HepG2 (cell line): ENCODE data around the gene MRPS11. TPM values are rescaled to one million over a fixed set of nuclear protein-coding genes. Genes with fewer than 3 reads are reported as not detected.
A peak's percentile ranks its signal among the peaks of the same experiment; 100 is the strongest.

Source experiments
- ATAC-seq: fragments of 200-7000 bp; cut with Tn5 transposase; 3 replicates; pipeline ENCODE4 v1.9.1; 2020; ENCODE audit warnings: mild to moderate bottlenecking, moderate library complexity
- BruUV-seq: library from RNA; stranded (reverse); fragments of 400-500 nt; replicated peaks from 2 replicates; lab custom pipeline; 2021; lab: Mats Ljungman, UMichigan
- CTCF ChIA-PET: fragments of 300-600 bp; formaldehyde crosslinking; extraction: SDS; loops from one replicate; lab custom pipeline; 2021; ENCODE audit warnings: low total read pairs, inconsistent platforms, low intra/inter-chr PET ratio; lab: Yijun Ruan, JAX
- POLR2A ChIA-PET: fragments of 350-600 bp; sonication (Branson Sonifier 250); formaldehyde crosslinking; loops from one replicate; lab custom pipeline; 2020; ENCODE audit warnings: antibody characterized with exemption, inconsistent platforms; lab: Yijun Ruan, JAX
- DNase-seq: peaks from one replicate; pipeline ENCODE4 v3.0.0-alpha.2; 2015; ENCODE audit warnings: low spot score
- FAIRE-seq: peaks from 3 replicates; lab custom pipeline; 2011; peaks lifted over from hg19 to GRCh38; lab: Jason Lieb, UNC
- H2AFZ ChIP-seq: one replicate; pipeline ENCODE4 v1.6.1; 2011; ENCODE audit warnings: low read length, inconsistent platforms
- H3K27ac ChIP-seq: fragments of 300-600 bp; 3 replicates; pipeline ENCODE4 v1.8.0; 2011; ENCODE audit warnings: mixed run types, mild to moderate bottlenecking, mixed read lengths, low read length, inconsistent platforms; ENCODE audit not compliant: insufficient read depth; ENCODE audit errors: extremely low read length
- H3K27me3 ChIP-seq, 2 experiments: fragments of 200-600 bp in 1 of 2; 2 replicates in 1 of 2; 3 replicates in 1 of 2; pipeline versions ENCODE4 v1.6.0 to v1.8.0; 2011; ENCODE audit warnings: low read length in 2 of 2, mild to moderate bottlenecking in 2 of 2, moderate library complexity in 2 of 2, inconsistent platforms in 1 of 2; ENCODE audit not compliant: insufficient read depth in 2 of 2, control insufficient read depth in 1 of 2
- H3K36me3 ChIP-seq, 2 experiments: fragments of 200-600 bp in 1 of 2; replicated peaks in 1 of 2; 2 replicates in 1 of 2; 3 replicates in 1 of 2; pipeline versions ENCODE4 v1.5.1 to v1.8.0; 2011; ENCODE audit warnings: low read length in 2 of 2, inconsistent platforms in 1 of 2; ENCODE audit not compliant: insufficient read depth in 2 of 2, control insufficient read depth in 1 of 2
- H3K4me1 ChIP-seq: 2 replicates; pipeline ENCODE4 v1.5.1; 2012; ENCODE audit warnings: low read length, inconsistent platforms; ENCODE audit not compliant: insufficient read depth
- H3K4me2 ChIP-seq: 2 replicates; pipeline ENCODE4 v1.6.0; 2011; ENCODE audit warnings: low read depth, low read length, inconsistent platforms
- H3K4me3 ChIP-seq, 3 experiments: fragments of 200-600 bp in 1 of 3; sonication (generic), shearing (Covaris generic) in 1 of 3; replicated peaks in 1 of 3; 2 replicates each; pipeline ENCODE4 v1.5.1; 2011 to 2016; ENCODE audit warnings: low read length in 3 of 3, inconsistent platforms in 2 of 3, low read depth in 2 of 3, mild to moderate bottlenecking in 2 of 3, control low read depth in 1 of 3, mixed read lengths in 1 of 3; ENCODE audit not compliant: insufficient read depth in 1 of 3
- H3K79me2 ChIP-seq: one replicate; pipeline ENCODE4 v1.6.1; 2011; ENCODE audit warnings: low read length, inconsistent platforms; ENCODE audit not compliant: insufficient read depth
- H3K9ac ChIP-seq: 2 replicates; pipeline ENCODE4 v1.6.0; 2011; ENCODE audit warnings: mild to moderate bottlenecking, low read depth, low read length, inconsistent platforms; ENCODE audit not compliant: insufficient read depth
- H3K9me3 ChIP-seq: 2 replicates; pipeline ENCODE4 v1.5.1; 2012; ENCODE audit warnings: mild to moderate bottlenecking, low read length
- H4K20me1 ChIP-seq: 2 replicates; pipeline ENCODE4 v1.6.0; 2011; ENCODE audit warnings: inconsistent platforms, mild to moderate bottlenecking, low read length, moderate library complexity; ENCODE audit not compliant: insufficient read depth
- BRCA1 ChIP-seq: sonication (generic); formaldehyde crosslinking; IDR thresholded peaks from 2 replicates; pipeline ENCODE4 v1.4.0; 2020; ENCODE audit warnings: missing genetic modification reagents
- CTCF ChIP-seq: sonication (generic); formaldehyde crosslinking; IDR thresholded peaks from 2 replicates; pipeline ENCODE4 v1.5.0; 2020; ENCODE audit warnings: mild to moderate bottlenecking, missing genetic modification reagents, moderate library complexity
- FOXP1 ChIP-seq, 2 experiments: fragments of 450-650 bp in 1 of 2; IDR thresholded peaks; 2 replicates each; pipeline ENCODE4 v1.6.1; 2017 to 2018; ENCODE audit warnings: antibody characterized with exemption in 1 of 2
- MAZ ChIP-seq, 2 experiments: sonication (generic) in 1 of 2; formaldehyde crosslinking in 1 of 2; IDR thresholded peaks; 2 replicates each; pipeline versions ENCODE4 v1.5.0 to v1.6.1; 2012 to 2020; ENCODE audit warnings: low read depth in 2 of 2, mild to moderate bottlenecking in 2 of 2, borderline replicate concordance in 1 of 2, improper control_type of control experiment in 1 of 2, low read length in 1 of 2, missing genetic modification reagents in 1 of 2, moderate library complexity in 1 of 2
- SAP130 ChIP-seq: IDR thresholded peaks from 2 replicates; pipeline ENCODE4 v1.6.1; 2016; ENCODE audit warnings: low read depth
- ZNF263 ChIP-seq: sonication (generic); formaldehyde crosslinking; IDR thresholded peaks from 2 replicates; pipeline ENCODE4 v1.4.0; 2020; ENCODE audit warnings: missing genetic modification reagents
- ZNF3 ChIP-seq: IDR thresholded peaks from 2 replicates; pipeline ENCODE4 v1.7.0; 2017; ENCODE audit warnings: inconsistent platforms
- ZNF343 ChIP-seq: sonication (generic); formaldehyde crosslinking; IDR thresholded peaks from 2 replicates; pipeline ENCODE4 v1.4.0; 2020; ENCODE audit warnings: mild to moderate bottlenecking, missing genetic modification reagents
- ZNF501 ChIP-seq: sonication (generic); formaldehyde crosslinking; IDR thresholded peaks from 2 replicates; pipeline ENCODE4 v1.5.1; 2020; ENCODE audit warnings: mild to moderate bottlenecking, moderate library complexity, missing genetic modification reagents
- ZNF569 ChIP-seq: sonication (generic); formaldehyde crosslinking; IDR thresholded peaks from 2 replicates; pipeline ENCODE4 v1.5.0; 2020; ENCODE audit warnings: mild to moderate bottlenecking, missing genetic modification reagents, moderate library complexity, borderline replicate concordance
- ZNF790 ChIP-seq: sonication (generic); formaldehyde crosslinking; IDR thresholded peaks from 2 replicates; pipeline ENCODE4 v1.8.0; 2022; ENCODE audit warnings: missing genetic modification reagents, mild to moderate bottlenecking, borderline replicate concordance
- WGBS: methylation state at CpG from one replicate; pipeline ENCODE4 v1.1.6; 2017; ENCODE audit warnings: low lambda C conversion rate; 5-methylcytosine and 5-hydroxymethylcytosine counted together
- in situ Hi-C: cut with HindIII; loops from 2 replicates; pipeline ENCODE4 v1.10.0; 2017; ENCODE audit warnings: low pct_unique_long_range_greater_than_20kb; ENCODE audit not compliant: extremely low pct_ligation_motif_present
- intact Hi-C: fragments of 100-400 bp; cut with micrococcal nuclease; formaldehyde crosslinking; loops from one replicate; pipeline ENCODE4 v1.10.0; 2022; ENCODE audit not compliant: unreplicated experiment
- polyA plus RNA-seq, 8 experiments: library from polyadenylated mRNA; depleted of rRNA in 3 of 8; stranded (reverse) in 7 of 8; unstranded in 1 of 8; fragments of >200 nt; fragmentation: Illumina TruSeq in 4 of 8; extraction: Trizol in 4 of 8; gene quantifications; 2 replicates each; pipeline versions ENCODE4 v1.2.1 to v1.2.3, GENCODE V29; 2011 to 2016; ENCODE audit warnings: low read depth in 4 of 8, missing spikeins in 1 of 8, mixed read lengths in 1 of 8; ENCODE audit not compliant: insufficient read depth in 1 of 8
- total RNA-seq, 5 experiments: library from RNA; depleted of rRNA; stranded (reverse); fragments of >200 nt; fragmentation: Illumina TruSeq; extraction: Trizol; gene quantifications; 2 replicates each; pipeline ENCODE4 v1.2.3, GENCODE V29; 2016; ENCODE audit warnings: low read depth in 1 of 5
- TF ChIP-seq, protein P1 (sequence below), 2 experiments: IDR thresholded peaks; 2 replicates each; pipeline ENCODE4 v1.6.1; 2011 to 2012; ENCODE audit warnings: low read length in 2 of 2, borderline replicate concordance in 1 of 2, low read depth in 1 of 2, mild to moderate bottlenecking in 1 of 2, moderate library complexity in 1 of 2

Gene MRPS11
- total and polyA plus RNA-seq, 2 of the 13 experiments (the other 11 are each of a cell fraction or from before 2014, with no cell fraction given), result 50.1 to 72.7 TPM

DNA sequence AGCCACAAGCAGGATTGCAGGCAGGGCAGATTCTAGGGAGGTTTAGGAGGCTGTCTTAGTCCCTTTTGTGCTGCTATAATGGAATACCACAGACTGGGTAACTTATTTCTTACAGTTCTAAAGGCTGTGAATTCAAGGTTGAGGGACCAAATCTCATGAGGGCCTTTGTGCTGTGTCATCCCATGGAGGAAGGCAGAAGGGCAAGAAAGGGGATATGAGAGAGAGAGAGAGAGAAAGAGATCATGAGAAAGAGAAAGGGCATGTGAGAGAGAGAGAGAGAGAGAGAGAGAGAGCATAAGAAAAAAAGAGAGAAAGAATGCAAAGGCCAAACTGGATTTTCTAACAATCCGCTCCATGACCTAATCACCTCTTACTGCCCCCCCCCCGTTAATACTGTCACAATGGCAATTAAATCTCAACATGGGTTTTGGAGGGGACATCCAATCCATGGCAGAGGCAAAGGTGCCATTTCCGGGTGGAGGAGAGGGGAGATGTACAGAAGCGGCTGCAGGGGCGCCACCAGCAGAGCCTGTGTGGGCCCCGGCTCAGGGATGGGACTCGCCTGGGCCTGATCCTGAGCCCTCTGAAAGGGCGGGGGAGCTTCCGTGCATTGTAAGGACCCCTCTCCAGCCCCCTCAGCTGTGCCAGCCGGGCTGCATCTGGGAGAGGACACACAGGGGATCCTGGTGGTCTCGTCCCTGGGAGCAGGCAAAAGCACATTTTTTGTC, 20.5 kb downstream of the MRPS11 start:
- H3K36me3 ChIP-seq, result no peaks in the 10 kb centered on the region
- in situ Hi-C loops (no loop called here), intact Hi-C loops (no loop called here)
- no peak overlapping the region for H3K4me2 ChIP-seq
- no TSS peak for BruUV-seq
- ATAC-seq (no peak), FAIRE-seq (no peak), DNase-seq (no peak)
- no peak overlapping the region for H3K9ac ChIP-seq
- H3K4me3 ChIP-seq, result no peak overlapping the region
- H3K4me1 ChIP-seq, result no peaks in the 10 kb centered on the region
- POLR2A ChIA-PET, result no interaction called here
- H3K27me3 ChIP-seq, result no peaks in the 10 kb centered on the region
- H3K27ac ChIP-seq, result no peak overlapping the region
- H3K79me2 ChIP-seq, result no peaks in the 10 kb centered on the region
- no peak for TF ChIP-seq BRCA1 (CRISPR knock-in tag)
- TF ChIP-seq ZNF569 (CRISPR knock-in tag), result no peak
- TF ChIP-seq ZNF343 (CRISPR knock-in tag), result no peak
- no peak for TF ChIP-seq SAP130
- no peak for TF ChIP-seq ZNF3
- no peak for TF ChIP-seq ZNF790
- CTCF ChIA-PET, result no interaction called here
- H3K9me3 ChIP-seq, result no peaks in the 10 kb centered on the region
- no peaks in the 10 kb centered on the region for H4K20me1 ChIP-seq
- 48% methylated on average over 2 of the region's 11 CpGs for WGBS
- H2AFZ ChIP-seq, result no peak overlapping the region

DNA sequence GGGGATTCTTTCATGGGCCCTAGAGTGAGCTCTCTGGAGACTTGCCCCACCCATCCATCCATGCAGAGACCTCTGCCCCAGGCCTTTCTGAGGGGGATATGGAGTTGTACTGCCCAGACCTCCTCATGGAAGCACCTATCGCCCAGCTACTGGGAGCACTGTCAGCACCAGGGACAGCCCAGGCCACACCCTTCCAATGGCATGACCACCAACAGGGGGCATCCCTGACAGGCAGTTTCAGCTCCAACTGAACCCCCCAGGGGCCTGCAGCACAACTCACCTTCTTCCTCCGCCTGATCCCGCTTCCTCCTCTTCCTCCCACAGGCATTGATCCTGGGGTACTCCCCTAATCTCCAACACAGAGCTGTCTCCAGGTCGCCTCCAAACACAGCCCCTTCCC, 21.8 kb downstream of the MRPS11 start:
- Histone ChIP-seq H3K9me3 (no peaks in the 10 kb centered on the region), H3K36me3 (no peaks in the 10 kb centered on the region), H3K79me2 (no peaks in the 10 kb centered on the region), H3K4me2 (no peak overlapping the region), H3K4me3 (no peak overlapping the region), H3K9ac (no peak overlapping the region), H3K27me3 (no peaks in the 10 kb centered on the region), H3K4me1 (no peaks in the 10 kb centered on the region), H4K20me1 (no peaks in the 10 kb centered on the region), H3K27ac (no peak overlapping the region), H2AFZ (no peak overlapping the region)
- POLR2A ChIA-PET, result no interaction called here
- CTCF ChIA-PET, result no interaction called here
- 90% methylated on average over 4 of the region's 4 CpGs for WGBS
- no TSS peak for BruUV-seq
- in situ Hi-C loops (no loop called here), intact Hi-C loops (no loop called here)
- ATAC-seq (peak; percentile 44), FAIRE-seq (no peak), DNase-seq (no peak)
- TF ChIP-seq CTCF (CRISPR knock-in tag), result peak; percentile 22
- TF ChIP-seq, protein P1, sequence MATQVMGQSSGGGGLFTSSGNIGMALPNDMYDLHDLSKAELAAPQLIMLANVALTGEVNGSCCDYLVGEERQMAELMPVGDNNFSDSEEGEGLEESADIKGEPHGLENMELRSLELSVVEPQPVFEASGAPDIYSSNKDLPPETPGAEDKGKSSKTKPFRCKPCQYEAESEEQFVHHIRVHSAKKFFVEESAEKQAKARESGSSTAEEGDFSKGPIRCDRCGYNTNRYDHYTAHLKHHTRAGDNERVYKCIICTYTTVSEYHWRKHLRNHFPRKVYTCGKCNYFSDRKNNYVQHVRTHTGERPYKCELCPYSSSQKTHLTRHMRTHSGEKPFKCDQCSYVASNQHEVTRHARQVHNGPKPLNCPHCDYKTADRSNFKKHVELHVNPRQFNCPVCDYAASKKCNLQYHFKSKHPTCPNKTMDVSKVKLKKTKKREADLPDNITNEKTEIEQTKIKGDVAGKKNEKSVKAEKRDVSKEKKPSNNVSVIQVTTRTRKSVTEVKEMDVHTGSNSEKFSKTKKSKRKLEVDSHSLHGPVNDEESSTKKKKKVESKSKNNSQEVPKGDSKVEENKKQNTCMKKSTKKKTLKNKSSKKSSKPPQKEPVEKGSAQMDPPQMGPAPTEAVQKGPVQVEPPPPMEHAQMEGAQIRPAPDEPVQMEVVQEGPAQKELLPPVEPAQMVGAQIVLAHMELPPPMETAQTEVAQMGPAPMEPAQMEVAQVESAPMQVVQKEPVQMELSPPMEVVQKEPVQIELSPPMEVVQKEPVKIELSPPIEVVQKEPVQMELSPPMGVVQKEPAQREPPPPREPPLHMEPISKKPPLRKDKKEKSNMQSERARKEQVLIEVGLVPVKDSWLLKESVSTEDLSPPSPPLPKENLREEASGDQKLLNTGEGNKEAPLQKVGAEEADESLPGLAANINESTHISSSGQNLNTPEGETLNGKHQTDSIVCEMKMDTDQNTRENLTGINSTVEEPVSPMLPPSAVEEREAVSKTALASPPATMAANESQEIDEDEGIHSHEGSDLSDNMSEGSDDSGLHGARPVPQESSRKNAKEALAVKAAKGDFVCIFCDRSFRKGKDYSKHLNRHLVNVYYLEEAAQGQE (IDR thresholded peaks at IDR 0.05; ENCODE audit: borderline replicate concordance in 1 of 2, low read depth in 1 of 2, low read length in 2 of 2), result peak; percentile 22 to 83
- TF ChIP-seq ZNF263 (CRISPR knock-in tag), result peak; percentile 59
- no peak for TF ChIP-seq FOXP1 (IDR thresholded peaks at IDR 0.05)
- TF ChIP-seq FOXP1 (CRISPR knock-in tag; IDR thresholded peaks at IDR 0.05), result no peak
- TF ChIP-seq ZNF501 (CRISPR knock-in tag), result no peak
- TF ChIP-seq MAZ (IDR thresholded peaks at IDR 0.05; ENCODE audit: borderline replicate concordance, low read depth, low read length), result no peak
- no peak for TF ChIP-seq MAZ (CRISPR knock-in tag; IDR thresholded peaks at IDR 0.05; ENCODE audit: low read depth)
